CD14-positive monocyte (primary cell): ENCODE data around the gene UBE2J2. TPM values are rescaled to one million over a fixed set of nuclear protein-coding genes. Genes with fewer than 3 reads are reported as not detected.

Source experiments
- DNase-seq, 3 donors: peaks; one replicate each; pipeline ENCODE4 v3.0.0-alpha.2; 2011 to 2022
- H2AFZ ChIP-seq: 2 replicates; pipeline ENCODE4 v1.6.0; 2012; ENCODE audit warnings: mild to moderate bottlenecking, low read depth, low read length, inconsistent platforms; ENCODE audit not compliant: insufficient read depth, poor library complexity, severe bottlenecking
- H3K27ac ChIP-seq, 2 donors: 1 replicate in 1 of 2; 2 replicates in 1 of 2; pipeline ENCODE4 v1.5.1; 2012 to 2013; ENCODE audit warnings: low read length in 2 of 2, control low read depth in 1 of 2, inconsistent platforms in 1 of 2, low read depth in 1 of 2, mild to moderate bottlenecking in 1 of 2
- H3K27me3 ChIP-seq, 2 donors: one replicate each; pipeline versions ENCODE4 v1.6.0 to v1.6.1; 2011 to 2013; ENCODE audit warnings: low read length in 2 of 2; ENCODE audit not compliant: control insufficient read depth in 2 of 2, insufficient read depth in 2 of 2
- H3K36me3 ChIP-seq, 2 donors: replicated peaks in 1 of 2; 1 replicate in 1 of 2; 2 replicates in 1 of 2; pipeline versions ENCODE4 v1.5.1 to v1.6.1; 2012 to 2013; ENCODE audit warnings: low read length in 2 of 2, control low read depth in 1 of 2, inconsistent platforms in 1 of 2, mild to moderate bottlenecking in 1 of 2; ENCODE audit not compliant: insufficient read depth in 2 of 2, control insufficient read depth in 1 of 2
- H3K4me1 ChIP-seq, 2 donors: 1 replicate in 1 of 2; 2 replicates in 1 of 2; pipeline versions ENCODE4 v1.5.1 to v1.6.1; 2012 to 2013; ENCODE audit warnings: low read length in 2 of 2, control low read depth in 1 of 2, inconsistent platforms in 1 of 2, mild to moderate bottlenecking in 1 of 2, moderate library complexity in 1 of 2; ENCODE audit not compliant: insufficient read depth in 2 of 2, control insufficient read depth in 1 of 2
- H3K4me2 ChIP-seq: replicated peaks from 2 replicates; pipeline ENCODE3; 2012; ENCODE audit warnings: low read length, moderate library complexity, mild to moderate bottlenecking; ENCODE audit not compliant: poor library complexity, severe bottlenecking; ENCODE audit errors: extremely low read depth
- H3K4me3 ChIP-seq, 3 experiments: fragments of 200-600 bp in 1 of 3; sonication (generic) in 1 of 3; replicated peaks in 1 of 3; 1 replicate in 2 of 3; 2 replicates in 1 of 3; pipeline ENCODE4 v1.5.1; 2011 to 2013; ENCODE audit warnings: low read length in 3 of 3, mild to moderate bottlenecking in 3 of 3, control low read depth in 2 of 3, low read depth in 2 of 3, inconsistent platforms in 1 of 3, moderate library complexity in 1 of 3
- H3K79me2 ChIP-seq: 2 replicates; pipeline ENCODE4 v1.6.0; 2012; ENCODE audit warnings: mild to moderate bottlenecking, control low read depth, inconsistent platforms, low read length, moderate library complexity; ENCODE audit not compliant: insufficient read depth
- H3K9ac ChIP-seq: 2 replicates; pipeline ENCODE4 v1.6.0; 2017; ENCODE audit warnings: low read length, mild to moderate bottlenecking; ENCODE audit not compliant: insufficient read depth, poor library complexity, severe bottlenecking
- H3K9me3 ChIP-seq, 2 donors: replicated peaks in 1 of 2; 1 replicate in 1 of 2; 2 replicates in 1 of 2; pipeline versions ENCODE4 v1.5.1 to v1.6.1; 2012 to 2013; ENCODE audit warnings: low read length in 2 of 2, control low read depth in 1 of 2; ENCODE audit not compliant: control insufficient read depth in 1 of 2, insufficient read depth in 1 of 2
- H4K20me1 ChIP-seq: 2 replicates; pipeline ENCODE4 v1.6.0; 2012; ENCODE audit warnings: mild to moderate bottlenecking, low read length, control low read depth, moderate library complexity; ENCODE audit not compliant: insufficient read depth
- H3K27ac Mint-ChIP-seq, 7 donors: one replicate each; pipeline ENCODE4 v1.8.0; 2020; ENCODE audit warnings: mild to moderate bottlenecking in 7 of 7, mixed read lengths in 7 of 7, moderate library complexity in 6 of 7, inconsistent platforms in 2 of 7
- H3K27me3 Mint-ChIP-seq, 3 donors: one replicate each; pipeline ENCODE4 v1.8.0; 2021 to 2022; ENCODE audit warnings: low read depth in 3 of 3, mild to moderate bottlenecking in 3 of 3, mixed read lengths in 3 of 3, moderate library complexity in 3 of 3, inconsistent platforms in 1 of 3
- H3K36me3 Mint-ChIP-seq, 2 donors: one replicate each; pipeline ENCODE4 v1.8.0; 2020; ENCODE audit warnings: mixed read lengths in 2 of 2, inconsistent platforms in 1 of 2, mild to moderate bottlenecking in 1 of 2
- H3K4me1 Mint-ChIP-seq: one replicate; pipeline ENCODE4 v1.8.0; 2020; ENCODE audit warnings: mild to moderate bottlenecking, mixed read lengths
- H3K4me3 Mint-ChIP-seq, 2 donors: one replicate each; pipeline ENCODE4 v1.8.0; 2020; ENCODE audit warnings: mild to moderate bottlenecking in 2 of 2, mixed read lengths in 2 of 2, moderate library complexity in 1 of 2
- H3K9me3 Mint-ChIP-seq, 7 donors: one replicate each; pipeline ENCODE4 v1.8.0; 2020 to 2022; ENCODE audit warnings: mixed read lengths in 7 of 7, mild to moderate bottlenecking in 6 of 7, moderate library complexity in 6 of 7, inconsistent platforms in 2 of 7
- CTCF ChIP-seq: fragments of 200-600 bp; IDR thresholded peaks from one replicate; pipeline ENCODE4 v1.8.0; 2022; ENCODE audit warnings: antibody characterized with exemption, mild to moderate bottlenecking
- WGBS: methylation state at CpG from one replicate; pipeline ENCODE4 v1.1.5; 2013; ENCODE audit warnings: missing lambda C conversion rate; ENCODE audit not compliant: insufficient coverage; 5-methylcytosine and 5-hydroxymethylcytosine counted together
- intact Hi-C, 2 donors: fragments of 100-400 bp; cut with micrococcal nuclease; formaldehyde crosslinking; loops; one replicate each; pipeline versions ENCODE4 v1.15.0 to v1.15.1; 2023
- polyA plus RNA-seq, 3 donors: library from polyadenylated mRNA; depleted of rRNA in 1 of 3; unstranded in 2 of 3; stranded (reverse) in 1 of 3; fragments of 300-500 nt in 2 of 3; fragments of >200 nt in 1 of 3; fragmentation: Illumina TruSeq in 2 of 3; gene quantifications; 1 replicate in 2 of 3; 2 replicates in 1 of 3; pipeline ENCODE4 v1.2.3, GENCODE V29; 2012 to 2021

Gene UBE2J2
- polyA plus RNA-seq, 3 donors, result 36.5 to 83.2 (median 72.1) TPM

GRCh38 chr1:1314237-1314586 is 40.6 kb upstream of the UBE2J2 start:
- H4K20me1 ChIP-seq, result peaks cover 55% of the 10 kb centered on the region
- WGBS, result 98% methylated on average over 13 of the region's 15 CpGs
- intact Hi-C loops, result no loop called here

GRCh38 chr1:1313500-1314236 is 40.0 kb upstream of the UBE2J2 start:
- Histone ChIP-seq H3K4me3 (no peak overlapping the region), H3K79me2 (peaks cover 4% of the 10 kb centered on the region), H3K9me3 (no peaks in the 10 kb centered on the region), H2AFZ (no peak overlapping the region), H3K36me3 (peaks cover 63 to 76% of the 10 kb centered on the region in 2 donors), H3K9ac (no peak overlapping the region), H4K20me1 (peaks cover 51% of the 10 kb centered on the region), H3K27ac (no peak overlapping the region), H3K27me3 (no peaks in the 10 kb centered on the region), H3K4me2 (no peak overlapping the region), H3K4me1 (peaks cover 8 to 12% of the 10 kb centered on the region in 2 donors)
- Mint-ChIP-seq H3K27me3 (no peaks in the 10 kb centered on the region), H3K4me1 (peaks cover 8% of the 10 kb centered on the region), H3K36me3 (peaks cover 38 to 76% of the 10 kb centered on the region in 2 donors), H3K27ac (peak overlapping the region in 1 of 7 donors; percentile 6), H3K9me3 (no peaks in the 10 kb centered on the region), H3K4me3 (no peak overlapping the region)
- no peak for DNase-seq
- WGBS, result 97% methylated on average over 37 of the region's 37 CpGs
- intact Hi-C loops, result no loop called here
- TF ChIP-seq CTCF, result no peak

More at GRCh38 chr1:1314237-1314586, 40.6 kb upstream of the UBE2J2 start:
- Mint-ChIP-seq H3K9me3 (no peaks in the 10 kb centered on the region), H3K4me1 (peaks cover 6% of the 10 kb centered on the region), H3K4me3 (no peak overlapping the region), H3K27ac (no peak overlapping the region), H3K27me3 (no peaks in the 10 kb centered on the region), H3K36me3 (peaks cover 43 to 81% of the 10 kb centered on the region in 2 donors)
- Histone ChIP-seq H3K9me3 (no peaks in the 10 kb centered on the region), H3K4me2 (no peak overlapping the region), H3K36me3 (peaks cover 67 to 81% of the 10 kb centered on the region in 2 donors), H2AFZ (no peak overlapping the region), H3K4me1 (peaks cover 6 to 7% of the 10 kb centered on the region in 2 donors), H3K4me3 (no peak overlapping the region), H3K27me3 (no peaks in the 10 kb centered on the region), H3K79me2 (peaks cover 4% of the 10 kb centered on the region), H3K9ac (no peak overlapping the region), H3K27ac (no peak overlapping the region)
- DNase-seq, result no peak
- no peak for TF ChIP-seq CTCF
